Mucosa of descending colon (tissue), 3 donors: ENCODE results near the gene RIN1. TPM values are rescaled to one million over a fixed set of nuclear protein-coding genes. Genes with fewer than 3 reads are reported as not detected.
"Not testable (repeated sequence)": the region's sequence is repeated elsewhere in the genome, so short reads cannot be mapped to it uniquely, and the experiment has no call there.

ENCODE experiments used
- ATAC-seq: fragments of 200-7000 bp; cut with Tn5 transposase; one replicate; pipeline ENCODE4 v1.9.1; 2020; ENCODE audit warnings: mild to moderate bottlenecking, moderate library complexity
- DNase-seq, 3 donors: peaks; one replicate each; pipeline ENCODE4 v3.0.0-alpha.2; 2020
- H3K36me3 ChIP-seq: fragments of 200-600 bp; one replicate; pipeline ENCODE4 v1.8.0; 2021; ENCODE audit warnings: low read depth, mild to moderate bottlenecking
- H3K4me1 ChIP-seq: fragments of 200-600 bp; one replicate; pipeline ENCODE4 v1.8.0; 2021; ENCODE audit warnings: low read depth, mild to moderate bottlenecking
- H3K4me3 ChIP-seq: fragments of 200-600 bp; one replicate; pipeline ENCODE4 v1.8.0; 2021; ENCODE audit warnings: mild to moderate bottlenecking
- H3K9me3 ChIP-seq: fragments of 200-600 bp; one replicate; pipeline ENCODE4 v1.8.0; 2021; ENCODE audit warnings: mild to moderate bottlenecking
- intact Hi-C, 2 donors: fragments of 100-400 bp; cut with DNase I in 1 of 2; cut with micrococcal nuclease in 1 of 2; formaldehyde crosslinking; loops; one replicate each; pipeline versions ENCODE4 v1.11.0 to v1.11.1; 2022; cut with DNase I, micrococcal nuclease
- total RNA-seq, 3 donors: library from RNA; stranded (reverse); fragmentation: NEBNext Ultra II Directional in 2 of 3; extraction: Animal tissue kit (Norgen Biotek cat#: 25700) in 2 of 3; gene quantifications; one replicate each; pipeline versions ENCODE4 v1.2.1 to v1.2.4, GENCODE V29; 2021 to 2023
- TF ChIP-seq, protein P1 (sequence below): fragments of 200-600 bp; IDR thresholded peaks from one replicate; pipeline ENCODE4 v1.8.0; 2022; ENCODE audit warnings: antibody characterized with exemption, mild to moderate bottlenecking
- donor health status: DM: no; HTN: no; CAD: no; lungs with moderate emphysema.
- donor health status: DM: no; HTN: no; CAD: no.
- donor health status: DM: no; HTN: yes; CAD: no.

Gene RIN1
- total RNA-seq, 3 donors from 2014 or later, result 5.2 to 12.7 (median 9.5) TPM

DNA sequence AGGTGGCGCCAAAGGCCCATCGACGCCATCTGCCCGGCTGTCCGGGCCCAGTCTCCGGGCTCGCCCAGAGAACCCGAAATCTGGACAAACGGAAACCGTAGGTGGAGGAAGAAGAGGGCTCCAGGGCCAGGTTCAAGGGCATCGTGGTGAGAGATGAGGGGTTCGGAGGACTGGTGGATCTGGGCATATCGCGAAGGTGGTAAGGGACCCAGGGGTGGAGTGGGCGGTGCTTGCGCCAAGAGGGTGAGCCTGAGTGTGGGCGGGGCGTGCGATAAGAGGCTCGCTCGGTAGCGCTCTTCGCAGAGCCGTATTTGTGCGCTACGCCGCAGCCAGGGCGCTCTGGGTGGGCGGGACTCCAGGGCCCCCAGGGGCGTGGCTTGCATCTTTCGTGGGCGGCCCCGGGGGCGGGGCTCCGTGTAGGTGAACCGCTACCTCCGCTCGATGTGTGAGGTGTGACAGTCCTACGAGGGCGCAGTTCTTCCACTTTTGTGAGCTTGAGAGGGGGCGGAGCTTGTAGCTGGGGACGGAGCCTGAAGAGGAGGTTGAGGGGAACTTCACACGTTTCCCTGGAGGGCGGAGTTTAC, 24.2 kb downstream of the RIN1 start:
- TF ChIP-seq, protein P1, sequence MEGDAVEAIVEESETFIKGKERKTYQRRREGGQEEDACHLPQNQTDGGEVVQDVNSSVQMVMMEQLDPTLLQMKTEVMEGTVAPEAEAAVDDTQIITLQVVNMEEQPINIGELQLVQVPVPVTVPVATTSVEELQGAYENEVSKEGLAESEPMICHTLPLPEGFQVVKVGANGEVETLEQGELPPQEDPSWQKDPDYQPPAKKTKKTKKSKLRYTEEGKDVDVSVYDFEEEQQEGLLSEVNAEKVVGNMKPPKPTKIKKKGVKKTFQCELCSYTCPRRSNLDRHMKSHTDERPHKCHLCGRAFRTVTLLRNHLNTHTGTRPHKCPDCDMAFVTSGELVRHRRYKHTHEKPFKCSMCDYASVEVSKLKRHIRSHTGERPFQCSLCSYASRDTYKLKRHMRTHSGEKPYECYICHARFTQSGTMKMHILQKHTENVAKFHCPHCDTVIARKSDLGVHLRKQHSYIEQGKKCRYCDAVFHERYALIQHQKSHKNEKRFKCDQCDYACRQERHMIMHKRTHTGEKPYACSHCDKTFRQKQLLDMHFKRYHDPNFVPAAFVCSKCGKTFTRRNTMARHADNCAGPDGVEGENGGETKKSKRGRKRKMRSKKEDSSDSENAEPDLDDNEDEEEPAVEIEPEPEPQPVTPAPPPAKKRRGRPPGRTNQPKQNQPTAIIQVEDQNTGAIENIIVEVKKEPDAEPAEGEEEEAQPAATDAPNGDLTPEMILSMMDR, result peak; percentile 84
- no peaks in the 10 kb centered on the region for H3K9me3 ChIP-seq
- DNase-seq (peak; percentile 93 to 97 (median 95)), ATAC-seq (peak; percentile 79)
- intact Hi-C loops, result loop anchor here in 1 of 2 donors (10.0 kb wide), 1 partner anchor 73 kb away; no protein-coding TSS in a partner anchor
- no peaks in the 10 kb centered on the region for H3K36me3 ChIP-seq
- peaks cover 7% of the 10 kb centered on the region for H3K4me1 ChIP-seq
- H3K4me3 ChIP-seq, result no peak overlapping the region

DNA sequence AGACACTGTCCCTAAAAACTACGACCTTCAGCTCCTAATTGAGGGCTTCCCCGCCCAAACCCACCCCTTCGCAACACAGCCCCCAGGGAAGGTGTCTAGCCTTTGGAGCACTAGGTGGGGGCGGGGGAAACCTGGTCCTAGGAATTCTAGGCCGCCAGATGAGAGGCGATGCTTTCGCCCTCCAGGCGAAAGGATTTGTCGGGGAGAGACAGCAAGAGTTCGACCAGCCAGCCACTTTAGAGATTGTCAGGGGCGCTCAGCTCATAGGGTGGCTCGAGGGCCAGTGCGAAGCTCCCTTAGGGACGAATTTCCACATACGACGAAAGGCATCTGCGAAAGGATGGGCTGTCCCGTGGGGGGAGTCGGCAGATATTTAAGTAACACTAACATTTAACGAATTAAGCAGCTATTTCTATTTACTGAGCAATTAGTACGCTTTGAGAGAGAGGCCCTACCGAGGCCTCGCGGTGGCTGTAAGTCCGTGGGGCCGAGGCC, 24.7 kb downstream of the RIN1 start:
- TF ChIP-seq, protein P1, result no peak
- peaks cover 7% of the 10 kb centered on the region for H3K4me1 ChIP-seq
- ATAC-seq (no peak), DNase-seq (no peak)
- no peak overlapping the region for H3K4me3 ChIP-seq
- H3K9me3 ChIP-seq, result no peaks in the 10 kb centered on the region
- no peaks in the 10 kb centered on the region for H3K36me3 ChIP-seq
- intact Hi-C loops, result loop anchor here in 1 of 2 donors (10.0 kb wide), 1 partner anchor 73 kb away; no protein-coding TSS in a partner anchor

DNA sequence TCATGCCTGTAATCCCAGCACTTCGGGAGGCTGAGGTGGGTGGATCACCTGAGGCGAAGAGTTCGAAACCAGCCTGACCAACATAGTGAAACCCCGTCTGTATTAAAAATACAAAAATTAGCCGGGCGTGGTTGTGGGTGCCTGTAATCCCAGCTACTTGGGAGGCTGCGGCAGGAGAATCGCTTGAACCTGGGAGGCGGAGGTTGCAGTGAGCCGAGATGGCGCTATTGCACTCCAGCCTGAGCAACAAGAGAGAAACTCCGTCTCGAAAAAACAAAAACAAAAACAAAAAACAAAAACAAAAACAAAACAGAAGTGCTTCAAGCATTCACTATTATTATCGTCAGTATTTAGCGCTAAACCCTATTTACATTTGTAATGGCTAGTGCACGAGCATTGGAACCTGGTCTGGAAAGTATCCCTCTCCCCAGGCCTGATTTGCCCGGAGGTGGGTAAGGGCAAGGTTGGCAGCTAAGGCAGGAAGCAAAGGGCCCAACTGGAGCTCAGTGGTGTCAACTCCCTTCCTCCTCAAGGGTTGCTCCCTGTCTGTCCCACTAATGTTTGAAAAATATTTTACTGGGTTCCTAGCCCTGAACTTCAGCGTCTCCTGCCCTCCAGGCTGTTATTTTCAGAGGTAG, 25.3 kb downstream of the RIN1 start:
- not testable (repeated sequence) for H3K36me3 ChIP-seq, H3K4me3 ChIP-seq, H3K9me3 ChIP-seq, H3K4me1 ChIP-seq, DNase-seq, ATAC-seq
- intact Hi-C loops, result loop anchor here in 1 of 2 donors (10.0 kb wide), 1 partner anchor 74 kb away; no protein-coding TSS in a partner anchor

DNA sequence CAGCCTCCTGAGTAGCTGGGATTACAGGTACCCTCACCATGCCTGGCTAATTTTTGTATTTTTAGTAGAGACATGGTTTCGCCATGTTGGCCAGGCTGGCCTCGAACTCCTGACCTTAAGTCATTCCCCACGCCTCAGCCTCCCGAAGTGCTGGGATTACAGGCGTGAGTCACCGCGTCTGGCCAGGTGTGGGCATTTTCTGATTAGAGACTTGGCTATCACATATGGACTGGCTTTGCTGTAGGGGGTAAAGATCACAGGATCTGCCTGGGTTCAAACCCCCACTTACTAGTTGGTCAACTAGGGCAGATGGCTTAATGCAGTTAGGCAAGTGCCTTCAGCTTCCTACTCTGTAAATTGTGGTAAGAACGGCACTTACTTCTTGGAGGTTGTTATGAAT, 25.9 kb downstream of the RIN1 start:
- DNase-seq (no peak), ATAC-seq (no peak)
- Histone ChIP-seq H3K4me1 (peaks cover 7% of the 10 kb centered on the region), H3K9me3 (no peaks in the 10 kb centered on the region), H3K4me3 (no peak overlapping the region), H3K36me3 (no peaks in the 10 kb centered on the region)
- TF ChIP-seq, protein P1, result no peak
- intact Hi-C loops, result loop anchor here in 1 of 2 donors (10.0 kb wide), 1 partner anchor 74 kb away; no protein-coding TSS in a partner anchor

DNA sequence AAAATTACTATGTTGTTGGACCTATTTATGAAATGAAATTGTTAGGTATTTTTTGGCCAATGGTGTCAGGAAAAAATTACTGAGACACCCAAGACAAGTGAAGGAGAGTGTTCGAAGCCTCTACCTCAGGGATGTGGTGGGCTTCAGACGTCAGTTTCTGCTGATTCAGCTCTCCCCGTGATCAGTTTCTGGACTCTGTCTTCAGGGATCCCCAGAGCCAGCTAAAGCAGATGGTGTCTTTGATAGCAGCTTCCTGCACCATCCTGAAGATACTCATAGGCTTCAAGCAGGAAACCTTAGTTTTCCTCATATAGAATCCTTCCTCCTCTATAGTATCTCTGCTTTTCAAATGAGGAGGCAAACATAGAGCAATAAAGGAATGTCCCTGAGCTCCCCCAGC, 26.8 kb downstream of the RIN1 start:
- H3K4me1 ChIP-seq, result peaks cover 7% of the 10 kb centered on the region
- TF ChIP-seq, protein P1, result no peak
- intact Hi-C loops, result no loop called here
- no peaks in the 10 kb centered on the region for H3K9me3 ChIP-seq
- ATAC-seq (no peak), DNase-seq (no peak)
- H3K4me3 ChIP-seq, result no peak overlapping the region
- H3K36me3 ChIP-seq, result no peaks in the 10 kb centered on the region

DNA sequence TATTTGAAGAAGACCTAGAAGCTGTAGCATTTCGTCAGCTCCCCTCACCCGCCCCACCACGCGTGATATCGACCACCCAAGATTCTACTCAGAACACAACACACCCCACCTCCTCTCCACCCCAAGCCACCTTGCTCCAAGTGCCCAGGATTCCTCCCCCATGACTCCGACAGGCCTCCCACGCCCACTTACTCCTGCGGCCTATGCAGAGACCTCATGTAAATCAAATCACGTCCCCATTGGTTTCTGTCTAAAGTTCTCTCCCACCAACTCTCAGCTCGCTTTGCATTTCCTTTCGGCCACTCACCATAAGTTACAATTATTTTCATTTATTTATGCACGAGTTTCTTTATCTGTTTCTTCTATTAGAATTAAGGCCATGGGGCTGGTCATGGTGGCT, 33.6 kb downstream of the RIN1 start:
- intact Hi-C loops, result no loop called here
- no peaks in the 10 kb centered on the region for H3K9me3 ChIP-seq
- no peaks in the 10 kb centered on the region for H3K36me3 ChIP-seq
- DNase-seq (no peak), ATAC-seq (no peak)
- H3K4me3 ChIP-seq, result no peak overlapping the region
- TF ChIP-seq, protein P1, result no peak
- H3K4me1 ChIP-seq, result no peaks in the 10 kb centered on the region
